Smooth muscle cell (in vitro differentiated cells): ENCODE measurements around the gene CPB2. TPM values are rescaled to one million over a fixed set of nuclear protein-coding genes. Genes with fewer than 3 reads are reported as not detected.

ENCODE experiments used
- DNase-seq: peaks from one replicate; lab custom pipeline; 2025; ENCODE audit not compliant: unreplicated experiment; lab: John Stamatoyannopoulos, UW
- H2AFZ ChIP-seq: fragments of 200-600 bp; sonication (generic); 2 replicates; pipeline ENCODE4 v1.6.0; 2016; ENCODE audit warnings: antibody characterized with exemption, low read depth, mild to moderate bottlenecking
- H3F3A ChIP-seq: fragments of 200-600 bp; sonication (generic); 2 replicates; pipeline ENCODE4 v1.6.0; 2017; ENCODE audit warnings: antibody characterized with exemption, low read depth
- H3K27ac ChIP-seq: fragments of 200-600 bp; sonication (generic); 2 replicates; pipeline ENCODE4 v1.5.1; 2016; ENCODE audit warnings: low read depth, mild to moderate bottlenecking
- H3K27me3 ChIP-seq: fragments of 200-600 bp; sonication (generic); 2 replicates; pipeline ENCODE4 v1.6.1; 2016; ENCODE audit warnings: low read depth, mild to moderate bottlenecking
- H3K36me3 ChIP-seq: fragments of 200-600 bp; sonication (generic); 2 replicates; pipeline ENCODE4 v1.5.1; 2016; ENCODE audit warnings: low read depth
- H3K4me1 ChIP-seq: fragments of 200-600 bp; sonication (generic); 2 replicates; pipeline ENCODE4 v1.5.1; 2016; ENCODE audit warnings: low read depth
- H3K4me2 ChIP-seq: fragments of 200-600 bp; sonication (generic); 2 replicates; pipeline ENCODE4 v1.6.0; 2016; ENCODE audit warnings: mild to moderate bottlenecking
- H3K4me3 ChIP-seq: fragments of 200-600 bp; sonication (generic); 2 replicates; pipeline ENCODE4 v1.5.1; 2016; ENCODE audit warnings: mild to moderate bottlenecking
- H3K79me2 ChIP-seq: fragments of 200-600 bp; sonication (generic); 2 replicates; pipeline ENCODE4 v1.6.0; 2016; ENCODE audit warnings: low read depth, mild to moderate bottlenecking
- H3K9ac ChIP-seq: fragments of 200-600 bp; sonication (generic); 2 replicates; pipeline ENCODE4 v1.6.0; 2016; ENCODE audit warnings: low read depth
- H3K9me3 ChIP-seq: fragments of 200-600 bp; sonication (generic); replicated peaks from 2 replicates; pipeline ENCODE4 v1.5.1; 2016; ENCODE audit warnings: low read depth
- H4K20me1 ChIP-seq: fragments of 200-600 bp; sonication (generic); 2 replicates; pipeline ENCODE4 v1.6.0; 2016; ENCODE audit warnings: low read depth
- CTCF ChIP-seq: fragments of 200-600 bp; sonication (generic); IDR thresholded peaks from 2 replicates; pipeline ENCODE4 v1.5.1; 2017; ENCODE audit warnings: borderline replicate concordance, mild to moderate bottlenecking, antibody characterized with exemption; ENCODE audit not compliant: insufficient read depth, poor library complexity, severe bottlenecking
- WGBS: methylation state at CpG from one replicate; pipeline ENCODE4 v1.1.7; 2016; ENCODE audit warnings: low lambda C conversion rate; 5-methylcytosine and 5-hydroxymethylcytosine counted together
- polyA plus RNA-seq: library from polyadenylated mRNA; unstranded; fragments of >200 nt; fragmentation: Nextera tagmentation; extraction: Ambion mirVana; gene quantifications from 2 replicates; pipeline ENCODE4 v1.2.1, GENCODE V29; 2016
- total RNA-seq: library from RNA; depleted of rRNA; stranded (reverse); fragments of >200 nt; gene quantifications from 2 replicates; pipeline ENCODE4 v1.2.3, GENCODE V29; 2014

Gene CPB2
- total and polyA plus RNA-seq, 2 experiments from 2014 or later, result 0.09 TPM; not detected in 1

GRCh38 chr13:46122304-46122703, 17.5 kb upstream of the CPB2 start:
- DNase-seq, result no peak
- WGBS, result 93% methylated on average over 7 of the region's 7 CpGs
- Histone ChIP-seq H3K4me3 (no peak overlapping the region), H3K4me1 (no peaks in the 10 kb centered on the region), H3K79me2 (no peaks in the 10 kb centered on the region), H3K4me2 (no peak overlapping the region), H3K9me3 (no peaks in the 10 kb centered on the region), H3K27ac (no peak overlapping the region), H3K9ac (no peak overlapping the region), H3K36me3 (no peaks in the 10 kb centered on the region), H3K27me3 (no peaks in the 10 kb centered on the region), H3F3A (no peaks in the 10 kb centered on the region), H4K20me1 (no peaks in the 10 kb centered on the region), H2AFZ (no peak overlapping the region)
- TF ChIP-seq CTCF, result no peak

GRCh38 chr13:46121597-46122163, 16.8 kb upstream of the CPB2 start:
- TF ChIP-seq CTCF, result no peak
- Histone ChIP-seq H3K9me3 (no peaks in the 10 kb centered on the region), H3K4me1 (no peaks in the 10 kb centered on the region), H3K4me3 (no peak overlapping the region), H3K27me3 (no peaks in the 10 kb centered on the region), H3F3A (no peaks in the 10 kb centered on the region), H2AFZ (no peak overlapping the region), H3K4me2 (no peak overlapping the region), H3K9ac (no peak overlapping the region), H3K36me3 (no peaks in the 10 kb centered on the region), H3K27ac (no peak overlapping the region), H4K20me1 (no peaks in the 10 kb centered on the region), H3K79me2 (no peaks in the 10 kb centered on the region)
- 85% methylated on average over 4 of the region's 4 CpGs for WGBS
- DNase-seq, result no peak

DNA sequence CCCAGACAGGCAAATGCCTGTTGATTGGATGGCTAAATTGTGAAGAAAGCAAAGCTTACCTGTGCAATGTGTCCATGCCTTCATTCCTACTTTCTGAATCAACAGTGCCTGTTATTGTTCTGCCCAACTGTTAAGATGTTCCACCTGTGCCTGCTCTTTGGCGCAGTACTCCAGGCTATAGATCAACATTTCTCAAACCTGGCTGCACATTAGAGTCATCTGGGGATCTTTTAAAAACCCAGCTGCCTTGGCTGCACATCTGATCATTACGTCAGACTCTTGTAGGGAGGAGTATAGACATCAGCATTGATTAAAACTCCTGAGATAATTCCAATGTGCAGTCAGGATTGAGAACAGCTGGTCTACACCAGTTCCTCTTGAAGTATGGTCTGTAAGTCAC, 16.2 kb upstream of the CPB2 start:
- Histone ChIP-seq H3K4me1 (no peaks in the 10 kb centered on the region), H3K4me3 (no peak overlapping the region), H3K27ac (no peak overlapping the region), H4K20me1 (no peaks in the 10 kb centered on the region), H2AFZ (no peak overlapping the region), H3K9me3 (no peaks in the 10 kb centered on the region), H3K9ac (no peak overlapping the region), H3F3A (no peaks in the 10 kb centered on the region), H3K79me2 (no peaks in the 10 kb centered on the region), H3K27me3 (no peaks in the 10 kb centered on the region), H3K4me2 (no peak overlapping the region), H3K36me3 (no peaks in the 10 kb centered on the region)
- DNase-seq, result no peak
- TF ChIP-seq CTCF, result no peak
- 94% methylated on average over 2 of the region's 2 CpGs for WGBS
